ENCODE data around the gene CBR1. TPM values are rescaled to one million over a fixed set of nuclear protein-coding genes. Genes with fewer than 3 reads are reported as not detected.

Gene CBR1
- total and polyA plus RNA-seq, 2 of the 13 experiments (the other 11 are each of a cell fraction or from before 2014, with no cell fraction given): 33.7 to 38.7 TPM

- BruUV-seq (replicated peaks): no TSS peak
- WGBS (ENCODE audit: low lambda C conversion rate): 39% methylated on average over 6 of the region's 6 CpGs
- no peak for ATAC-seq
These were observed 31.3 kb downstream of the CBR1 start for GRCh38 chr21:36100971-36101641.

More at GRCh38 chr21:36100971-36101641, 31.3 kb downstream of the CBR1 start:
- Histone ChIP-seq H3K4me1 (ENCODE audit: insufficient read depth, low read length) (no peaks in the 10 kb centered on the region), H3K9ac (ENCODE audit: insufficient read depth, low read depth, low read length) (no peak overlapping the region), H3K27me3 (ENCODE audit: control insufficient read depth in 1 of 2, insufficient read depth in 2 of 2, low read length in 2 of 2) (peaks cover 0 to 5% of the 10 kb centered on the region in 2 experiments; a peak in 2 of 5 replicates), H3K79me2 (ENCODE audit: insufficient read depth, low read length) (no peaks in the 10 kb centered on the region), H4K20me1 (ENCODE audit: insufficient read depth, low read length) (no peaks in the 10 kb centered on the region), H3K4me3 (replicated peaks in 1 of 3; ENCODE audit: insufficient read depth in 1 of 3, low read depth in 2 of 3, low read length in 3 of 3) (no peak overlapping the region), H3K4me2 (ENCODE audit: low read depth, low read length) (no peak overlapping the region), H3K9me3 (ENCODE audit: low read length) (no peaks in the 10 kb centered on the region), H3K36me3 (replicated peaks in 1 of 2; ENCODE audit: control insufficient read depth in 1 of 2, insufficient read depth in 2 of 2, low read length in 2 of 2) (no peaks in the 10 kb centered on the region), H3K27ac (ENCODE audit: extremely low read length, insufficient read depth, low read length) (no peak overlapping the region), H2AFZ (ENCODE audit: low read length) (no peak overlapping the region)
- in situ Hi-C loops (cut with HindIII; ENCODE audit: extremely low pct_ligation_motif_present, low pct_unique_long_range_greater_than_20kb): no loop called here
- FAIRE-seq: no peak
- TF ChIP-seq TP53 (CRISPR knock-in tag; conservative IDR thresholded peaks at IDR 0.05) (no peak), ZFYVE20 (CRISPR knock-in tag; IDR thresholded peaks at IDR 0.05; ENCODE audit: borderline replicate concordance, low read depth) (no peak), ZNF556 (CRISPR knock-in tag; IDR thresholded peaks at IDR 0.05; ENCODE audit: borderline replicate concordance) (no peak), GATAD2A (CRISPR knock-in tag; IDR thresholded peaks at IDR 0.05) (no peak), CEBPB (IDR thresholded peaks at IDR 0.05; ENCODE audit: borderline replicate concordance, low read depth, low read length) (no peak), GTF2F1 (IDR thresholded peaks at IDR 0.05; ENCODE audit: low read length) (no peak), MNT (IDR thresholded peaks at IDR 0.05) (no peak), ZNF362 (CRISPR knock-in tag; IDR thresholded peaks at IDR 0.05; ENCODE audit: borderline replicate concordance) (no peak), KLF11 (CRISPR knock-in tag; IDR thresholded peaks at IDR 0.05) (no peak), MYPOP (CRISPR knock-in tag; IDR thresholded peaks at IDR 0.05) (no peak), RARA (CRISPR knock-in tag; IDR thresholded peaks at IDR 0.05) (no peak), ZNF335 (CRISPR knock-in tag; IDR thresholded peaks at IDR 0.05) (no peak), ZNF660 (CRISPR knock-in tag; IDR thresholded peaks at IDR 0.05; ENCODE audit: borderline replicate concordance, low read depth) (no peak)
- TF ChIP-seq, protein P1, sequence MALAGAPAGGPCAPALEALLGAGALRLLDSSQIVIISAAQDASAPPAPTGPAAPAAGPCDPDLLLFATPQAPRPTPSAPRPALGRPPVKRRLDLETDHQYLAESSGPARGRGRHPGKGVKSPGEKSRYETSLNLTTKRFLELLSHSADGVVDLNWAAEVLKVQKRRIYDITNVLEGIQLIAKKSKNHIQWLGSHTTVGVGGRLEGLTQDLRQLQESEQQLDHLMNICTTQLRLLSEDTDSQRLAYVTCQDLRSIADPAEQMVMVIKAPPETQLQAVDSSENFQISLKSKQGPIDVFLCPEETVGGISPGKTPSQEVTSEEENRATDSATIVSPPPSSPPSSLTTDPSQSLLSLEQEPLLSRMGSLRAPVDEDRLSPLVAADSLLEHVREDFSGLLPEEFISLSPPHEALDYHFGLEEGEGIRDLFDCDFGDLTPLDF (CRISPR knock-in tag; IDR thresholded peaks at IDR 0.05): no peak
- TF ChIP-seq, protein P2, sequence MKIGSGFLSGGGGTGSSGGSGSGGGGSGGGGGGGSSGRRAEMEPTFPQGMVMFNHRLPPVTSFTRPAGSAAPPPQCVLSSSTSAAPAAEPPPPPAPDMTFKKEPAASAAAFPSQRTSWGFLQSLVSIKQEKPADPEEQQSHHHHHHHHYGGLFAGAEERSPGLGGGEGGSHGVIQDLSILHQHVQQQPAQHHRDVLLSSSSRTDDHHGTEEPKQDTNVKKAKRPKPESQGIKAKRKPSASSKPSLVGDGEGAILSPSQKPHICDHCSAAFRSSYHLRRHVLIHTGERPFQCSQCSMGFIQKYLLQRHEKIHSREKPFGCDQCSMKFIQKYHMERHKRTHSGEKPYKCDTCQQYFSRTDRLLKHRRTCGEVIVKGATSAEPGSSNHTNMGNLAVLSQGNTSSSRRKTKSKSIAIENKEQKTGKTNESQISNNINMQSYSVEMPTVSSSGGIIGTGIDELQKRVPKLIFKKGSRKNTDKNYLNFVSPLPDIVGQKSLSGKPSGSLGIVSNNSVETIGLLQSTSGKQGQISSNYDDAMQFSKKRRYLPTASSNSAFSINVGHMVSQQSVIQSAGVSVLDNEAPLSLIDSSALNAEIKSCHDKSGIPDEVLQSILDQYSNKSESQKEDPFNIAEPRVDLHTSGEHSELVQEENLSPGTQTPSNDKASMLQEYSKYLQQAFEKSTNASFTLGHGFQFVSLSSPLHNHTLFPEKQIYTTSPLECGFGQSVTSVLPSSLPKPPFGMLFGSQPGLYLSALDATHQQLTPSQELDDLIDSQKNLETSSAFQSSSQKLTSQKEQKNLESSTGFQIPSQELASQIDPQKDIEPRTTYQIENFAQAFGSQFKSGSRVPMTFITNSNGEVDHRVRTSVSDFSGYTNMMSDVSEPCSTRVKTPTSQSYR (CRISPR knock-in tag; IDR thresholded peaks at IDR 0.05; ENCODE audit: borderline replicate concordance): no peak
- TF ChIP-seq, protein P3, sequence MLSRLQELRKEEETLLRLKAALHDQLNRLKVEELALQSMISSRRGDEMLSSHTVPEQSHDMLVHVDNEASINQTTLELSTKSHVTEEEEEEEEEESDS (CRISPR knock-in tag; IDR thresholded peaks at IDR 0.05; ENCODE audit: borderline replicate concordance): no peak
- DNase-seq (ENCODE audit: low spot score): no peak
- POLR2A ChIA-PET: no interaction called here
- CTCF ChIA-PET (ENCODE audit: low intra/inter-chr PET ratio, low total read pairs): no interaction called here
- intact Hi-C loops (cut with micrococcal nuclease; ENCODE audit: unreplicated experiment): no loop called here
